ENCODE measurements around the gene GARIN3.

DNA sequence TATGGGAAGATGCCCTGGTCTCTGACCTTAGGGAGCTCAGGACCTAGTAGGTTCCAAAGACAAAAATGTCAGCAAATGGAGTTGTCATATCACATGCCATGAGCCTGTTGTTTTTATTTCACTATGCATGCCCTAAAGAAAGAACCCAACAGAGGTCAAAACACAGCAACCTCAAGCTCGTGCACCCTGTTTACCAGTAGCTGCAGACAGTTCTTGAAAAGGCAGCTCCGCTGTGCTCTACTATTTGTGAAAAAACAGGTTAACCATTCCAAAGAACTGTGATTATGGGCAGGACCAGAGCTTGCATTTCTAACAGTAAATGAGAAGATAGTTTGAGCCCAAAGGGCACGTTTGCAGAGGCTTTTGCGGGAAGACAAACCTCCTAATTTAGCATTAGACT, 37.4 kb upstream of the GARIN3 start:
- TF ChIP-seq, protein P1, sequence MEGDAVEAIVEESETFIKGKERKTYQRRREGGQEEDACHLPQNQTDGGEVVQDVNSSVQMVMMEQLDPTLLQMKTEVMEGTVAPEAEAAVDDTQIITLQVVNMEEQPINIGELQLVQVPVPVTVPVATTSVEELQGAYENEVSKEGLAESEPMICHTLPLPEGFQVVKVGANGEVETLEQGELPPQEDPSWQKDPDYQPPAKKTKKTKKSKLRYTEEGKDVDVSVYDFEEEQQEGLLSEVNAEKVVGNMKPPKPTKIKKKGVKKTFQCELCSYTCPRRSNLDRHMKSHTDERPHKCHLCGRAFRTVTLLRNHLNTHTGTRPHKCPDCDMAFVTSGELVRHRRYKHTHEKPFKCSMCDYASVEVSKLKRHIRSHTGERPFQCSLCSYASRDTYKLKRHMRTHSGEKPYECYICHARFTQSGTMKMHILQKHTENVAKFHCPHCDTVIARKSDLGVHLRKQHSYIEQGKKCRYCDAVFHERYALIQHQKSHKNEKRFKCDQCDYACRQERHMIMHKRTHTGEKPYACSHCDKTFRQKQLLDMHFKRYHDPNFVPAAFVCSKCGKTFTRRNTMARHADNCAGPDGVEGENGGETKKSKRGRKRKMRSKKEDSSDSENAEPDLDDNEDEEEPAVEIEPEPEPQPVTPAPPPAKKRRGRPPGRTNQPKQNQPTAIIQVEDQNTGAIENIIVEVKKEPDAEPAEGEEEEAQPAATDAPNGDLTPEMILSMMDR (IDR thresholded peaks at IDR 0.05): no peak
- TF ChIP-seq POLR2A (IDR thresholded peaks at IDR 0.05): no peak
